HG03432 (cell line): Measurements from ENCODE around the gene ATOH8.

ENCODE experiments used
- ATAC-seq: cut with Tn5 transposase; IDR thresholded peaks from one replicate; pipeline ENCODE4 v1.9.1; 2021; ENCODE audit warnings: mild to moderate bottlenecking, moderate library complexity; ENCODE audit not compliant: unreplicated experiment

ATOH8 gene

GRCh38 chr2:85769236-85769982 is 15.6 kb downstream of the ATOH8 start:
- ATAC-seq, result no peak

GRCh38 chr2:85769983-85770362 is 16.2 kb downstream of the ATOH8 start:
- ATAC-seq, result no peak

DNA sequence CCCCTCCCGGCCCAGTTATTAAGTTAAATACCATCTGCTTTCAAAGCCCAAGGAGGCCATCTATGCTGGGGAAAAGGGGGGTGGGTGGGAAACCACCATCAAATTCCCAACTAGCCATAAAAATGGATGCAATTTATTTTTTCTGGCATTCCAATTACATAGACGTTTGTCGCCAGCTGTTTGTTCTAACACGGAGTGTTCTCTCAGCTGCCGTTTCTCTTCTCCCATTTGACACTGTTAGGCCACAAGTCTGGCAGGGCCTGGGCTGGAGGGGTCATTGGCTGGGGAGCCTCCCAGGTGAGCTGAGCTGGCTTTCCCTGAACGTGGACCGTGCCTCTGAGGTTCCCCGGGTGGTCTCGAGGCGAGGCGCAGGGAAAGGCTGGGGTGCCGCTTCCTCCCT is 16.6 kb downstream of the ATOH8 start:
- ATAC-seq, result no peak

- ATAC-seq, result no peak
Observed at GRCh38 chr2:85770786-85771409, 17.1 kb downstream of the ATOH8 start.

- ATAC-seq, result no peak
Observed at GRCh38 chr2:85771486-85771885, 17.7 kb downstream of the ATOH8 start.

DNA sequence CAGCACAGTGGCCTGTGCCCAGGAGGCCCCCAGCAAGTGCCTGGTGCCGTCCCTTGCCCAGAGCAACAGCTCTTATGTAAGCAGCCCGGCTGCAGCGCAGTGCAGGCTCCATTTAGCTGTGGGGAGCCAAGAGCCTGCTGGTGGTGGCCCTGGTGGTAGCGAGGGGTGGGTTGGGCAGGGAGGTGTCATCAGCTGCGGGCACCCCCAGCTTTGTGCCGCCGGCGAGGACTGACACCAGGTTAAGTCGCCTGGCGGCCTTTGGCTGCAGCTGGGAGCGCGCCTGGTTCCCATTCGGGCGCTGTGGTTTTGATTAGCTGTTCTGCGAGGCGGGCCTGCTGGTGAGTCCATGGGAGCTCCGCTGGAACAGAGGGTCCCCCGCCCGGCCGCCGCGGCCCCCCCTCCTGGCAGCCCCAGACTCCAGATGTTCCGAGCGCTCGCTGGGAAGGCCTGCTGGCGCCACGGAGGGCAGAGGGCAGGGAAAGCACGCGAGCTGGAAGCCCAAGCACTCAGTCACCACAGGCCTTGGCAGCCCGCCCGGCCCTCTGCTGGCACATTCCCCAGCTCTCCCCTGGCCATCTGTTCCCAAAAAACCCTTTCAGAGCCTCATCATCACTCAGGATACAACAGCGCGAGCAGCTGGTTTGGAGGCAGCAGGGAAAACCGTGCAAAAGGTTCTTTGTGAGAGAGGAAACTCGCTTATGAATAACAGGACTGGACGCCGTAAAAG is 18.4 kb downstream of the ATOH8 start:
- no peak for ATAC-seq

- no peak for ATAC-seq
Observed at GRCh38 chr2:85772841-85773491, 19.2 kb downstream of the ATOH8 start.

DNA sequence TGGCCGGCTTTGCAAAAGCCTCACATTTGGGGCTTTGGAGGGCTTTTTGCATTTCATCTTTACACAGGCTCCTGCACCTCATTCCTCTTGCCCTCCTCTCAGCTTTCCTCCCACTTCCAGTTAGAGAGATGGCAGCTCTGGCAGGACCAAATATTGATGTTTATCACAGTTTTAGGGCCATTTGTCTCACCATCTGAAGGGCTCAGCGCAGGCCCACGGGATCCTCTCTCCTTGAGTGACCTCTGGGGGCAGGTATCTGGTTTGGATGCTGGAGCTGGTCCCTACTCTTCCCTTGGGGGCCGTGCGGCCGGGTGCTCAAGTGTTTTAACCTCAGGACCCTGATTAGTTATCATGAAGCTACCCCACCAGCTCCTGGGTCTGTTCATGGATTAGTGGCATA is 19.9 kb downstream of the ATOH8 start:
- ATAC-seq, result no peak

- no peak for ATAC-seq
Observed at GRCh38 chr2:85774126-85774978, 20.6 kb downstream of the ATOH8 start.

- no peak for ATAC-seq
Observed at GRCh38 chr2:85775406-85776381, 21.9 kb downstream of the ATOH8 start.

DNA sequence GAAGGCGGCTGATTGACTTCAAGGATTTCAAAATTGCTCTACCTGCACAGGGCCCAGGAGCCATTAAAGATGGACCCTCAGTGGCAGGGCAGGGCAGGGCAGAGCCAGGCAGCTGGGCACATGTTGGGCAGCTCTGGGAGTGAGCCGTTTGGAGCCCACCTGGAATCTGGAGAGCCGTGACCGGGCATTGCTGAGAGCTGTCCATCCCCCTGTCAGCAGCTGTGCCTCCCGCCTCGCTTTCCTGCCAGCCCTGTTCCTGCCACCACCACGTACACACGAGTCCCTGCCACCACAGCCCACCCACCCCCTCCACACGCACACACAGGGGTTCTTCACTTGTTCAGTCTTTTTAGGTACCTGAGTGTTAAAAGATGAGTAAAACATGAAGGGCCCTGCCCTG is 22.9 kb downstream of the ATOH8 start:
- ATAC-seq, result no peak

GRCh38 chr2:85777441-85777861 is 23.7 kb downstream of the ATOH8 start:
- ATAC-seq, result no peak

GRCh38 chr2:85778646-85779379 is 25.0 kb downstream of the ATOH8 start:
- no peak for ATAC-seq

GRCh38 chr2:85779641-85780315 is 26.0 kb downstream of the ATOH8 start:
- ATAC-seq, result no peak

- no peak for ATAC-seq
Observed at GRCh38 chr2:85780316-85781012, 26.7 kb downstream of the ATOH8 start.

DNA sequence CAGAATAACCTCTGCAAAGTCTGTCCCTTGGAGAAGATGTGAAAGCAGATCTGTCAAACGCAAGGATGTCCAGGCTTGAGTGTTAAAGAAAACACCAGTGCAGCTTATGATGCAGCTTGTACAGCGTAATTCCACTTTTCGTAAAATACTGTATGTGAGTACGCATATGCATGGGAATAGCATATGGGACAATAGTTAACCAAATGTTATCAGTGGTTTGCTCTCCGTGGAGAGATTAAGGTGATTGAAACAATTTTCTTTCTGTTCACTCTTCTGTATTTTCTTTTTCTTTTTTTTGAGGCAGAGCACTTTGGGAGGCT is 27.2 kb downstream of the ATOH8 start:
- ATAC-seq, result no peak

DNA sequence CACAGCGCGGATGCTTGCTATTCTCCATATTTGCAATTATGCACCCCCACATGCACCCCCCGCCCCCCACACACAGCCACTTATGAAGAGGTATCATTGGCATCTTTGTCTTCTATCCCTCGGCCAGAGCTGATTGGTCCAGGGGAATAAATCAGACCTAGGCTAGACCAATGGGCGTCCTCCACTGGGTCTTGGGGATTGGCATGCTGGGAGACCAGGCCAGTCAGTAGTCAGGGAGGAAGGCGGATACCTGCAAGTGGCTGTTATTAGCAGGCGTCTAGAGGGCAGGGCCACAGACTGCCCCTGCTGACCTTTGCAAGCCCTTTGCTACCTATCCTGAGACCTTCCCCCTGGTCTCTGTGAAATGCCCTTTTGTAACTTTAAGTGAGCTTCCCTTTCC is 30.0 kb downstream of the ATOH8 start:
- no peak for ATAC-seq

GRCh38 chr2:85784474-85784986 is 30.7 kb downstream of the ATOH8 start:
- ATAC-seq, result no peak
